ENCODE measurements around the gene THSD7A. TPM values are rescaled to one million over a fixed set of nuclear protein-coding genes. Genes with fewer than 3 reads are reported as not detected.

THSD7A gene
- total and polyA plus RNA-seq, 2 of the 8 experiments (the other 6 are each of a cell fraction or from before 2014, with no cell fraction given), result 0.44 to 1.2 TPM

GRCh38 chr7:11615174-11615573 lies 216.8 kb downstream of the THSD7A start:
- Histone ChIP-seq H2BK15ac (ENCODE audit: low read length) (0 out of 2 replicates have a peak overlapping the region, but pooled peaks have one; percentile 36), H3K4ac (replicated peaks; ENCODE audit: insufficient read length, low read depth, low read length) (no peak overlapping the region), H4K5ac (ENCODE audit: insufficient read length, low read depth, low read length) (no peak overlapping the region), H3K36me3 (ENCODE audit: control insufficient read depth in 2 of 4, insufficient read depth in 4 of 4, low read length in 3 of 4) (no peaks in the 10 kb centered on the region), H3K4me2 (ENCODE audit: insufficient read depth in 1 of 2, low read depth in 2 of 2, low read length in 2 of 2) (no peak overlapping the region), H4K91ac (replicated peaks; ENCODE audit: insufficient read length, low read length) (no peak overlapping the region), H2AFZ (ENCODE audit: low read length) (no peak overlapping the region), H4K20me1 (replicated peaks in 1 of 2; ENCODE audit: control insufficient read depth in 1 of 2, insufficient read depth in 2 of 2, low read length in 2 of 2) (no peaks in the 10 kb centered on the region), H3K23ac (ENCODE audit: insufficient read length) (no peak overlapping the region), H3K23me2 (ENCODE audit: low read depth, low read length) (no peaks in the 10 kb centered on the region), H3K18ac (ENCODE audit: extremely low read depth, low read length) (no peak overlapping the region), H3K4me3 (ENCODE audit: extremely low read depth in 1 of 4, insufficient read depth in 2 of 4, low read depth in 3 of 4, low read length in 4 of 4) (no peak overlapping the region), H2BK5ac (ENCODE audit: low read depth, low read length) (no peak overlapping the region), H3K9ac (replicated peaks in 1 of 4; ENCODE audit: extremely low read depth in 1 of 4, low read depth in 3 of 4, low read length in 3 of 4) (no peak overlapping the region), H3K79me1 (ENCODE audit: low read depth, low read length) (no peaks in the 10 kb centered on the region), H3K4me1 (replicated peaks in 1 of 4; ENCODE audit: control insufficient read depth in 3 of 4, insufficient read depth in 4 of 4, low read length in 3 of 4) (peaks cover 0 to 5% (median 2%) of the 10 kb centered on the region in 4 experiments; a peak in 2 of 7 replicates), H3K9me3 (ENCODE audit: insufficient read depth in 2 of 2, low read depth in 1 of 2, low read length in 1 of 2) (no peaks in the 10 kb centered on the region), H3K79me2 (ENCODE audit: control insufficient read depth in 1 of 2, insufficient read depth in 2 of 2, low read length in 2 of 2) (no peaks in the 10 kb centered on the region), H2AK5ac (ENCODE audit: low read depth, low read length) (no peak overlapping the region), H3K14ac (ENCODE audit: insufficient read length) (no peak overlapping the region), H3K56ac (replicated peaks; ENCODE audit: insufficient read length, low read depth, low read length) (no peak overlapping the region), H3K27ac (ENCODE audit: low read depth, low read length) (no peak overlapping the region), H4K8ac (ENCODE audit: extremely low read depth, insufficient read depth, low read length) (no peak overlapping the region), H2BK120ac (replicated peaks; ENCODE audit: low read depth, low read length) (peak overlapping the region; percentile 7), H2BK20ac (ENCODE audit: low read length) (no peak overlapping the region), H2BK12ac (ENCODE audit: low read depth, low read length) (no peak overlapping the region), H3K27me3 (replicated peaks in 1 of 4; ENCODE audit: control insufficient read depth in 3 of 4, extremely low read depth in 1 of 4, insufficient read depth in 3 of 4, low read length in 3 of 4) (no peaks in the 10 kb centered on the region)
- 89% methylated on average over 2 of the region's 2 CpGs; no CpG with 5 or more reads in 1 of the 2 experiments for WGBS, 2 experiments (ENCODE audit: extremely low coverage in 1 of 2, insufficient coverage in 1 of 2, insufficient read length in 1 of 2, insufficient replicate concordance in 2 of 2, low coverage in 1 of 2, low lambda C conversion rate in 2 of 2, missing lambda C conversion rate in 1 of 2)
- FAIRE-seq (no peak), DNase-seq (ENCODE audit: low read depth in 1 of 2, low spot score in 2 of 2) (no peak)
- ChIA-PET CTCF (ENCODE audit: partially characterized antibody) (interaction anchor here (0.9 to 1.4 kb wide), 5 partner anchors 9 to 241 kb away, joined by 3 to 8 read pairs (median 3); no protein-coding TSS in a partner anchor), POLR2A (ENCODE audit: partially characterized antibody) (no interaction called here)
- TF ChIP-seq BACH1 (IDR thresholded peaks at IDR 0.05; ENCODE audit: low read length), result no peak
- TF ChIP-seq CHD1 (IDR thresholded peaks at IDR 0.05; ENCODE audit: low read depth, low read length), result no peak
- TF ChIP-seq GABPA (IDR thresholded peaks at IDR 0.05; ENCODE audit: borderline replicate concordance, insufficient read depth, low read length), result no peak
- no peak for TF ChIP-seq KDM1A (IDR thresholded peaks at IDR 0.05; ENCODE audit: borderline replicate concordance, low read length)
- TF ChIP-seq NANOG (IDR thresholded peaks at IDR 0.05; ENCODE audit: insufficient read depth, low read depth, low read length, poor library complexity, severe bottlenecking), result no peak
- no peak for TF ChIP-seq EGR1 (IDR thresholded peaks at IDR 0.05; ENCODE audit: borderline replicate concordance, low read depth, low read length)
- no peak for TF ChIP-seq SAP30 (IDR thresholded peaks at IDR 0.05; ENCODE audit: insufficient read depth, insufficient replicate concordance, low read length)

Data from H1 (cell line).